HG03571 (cell line): ENCODE measurements around the gene MPRIP.
"Not testable (repeated sequence)": the region's sequence is repeated elsewhere in the genome, so short reads cannot be mapped to it uniquely, and the experiment has no call there.

Source experiments
- ATAC-seq: cut with Tn5 transposase; IDR thresholded peaks from one replicate; pipeline ENCODE4 v1.9.1; 2021; ENCODE audit not compliant: unreplicated experiment

MPRIP gene

GRCh38 chr17:17180141-17180603 is 137.9 kb downstream of the MPRIP start:
- ATAC-seq, result no peak

DNA sequence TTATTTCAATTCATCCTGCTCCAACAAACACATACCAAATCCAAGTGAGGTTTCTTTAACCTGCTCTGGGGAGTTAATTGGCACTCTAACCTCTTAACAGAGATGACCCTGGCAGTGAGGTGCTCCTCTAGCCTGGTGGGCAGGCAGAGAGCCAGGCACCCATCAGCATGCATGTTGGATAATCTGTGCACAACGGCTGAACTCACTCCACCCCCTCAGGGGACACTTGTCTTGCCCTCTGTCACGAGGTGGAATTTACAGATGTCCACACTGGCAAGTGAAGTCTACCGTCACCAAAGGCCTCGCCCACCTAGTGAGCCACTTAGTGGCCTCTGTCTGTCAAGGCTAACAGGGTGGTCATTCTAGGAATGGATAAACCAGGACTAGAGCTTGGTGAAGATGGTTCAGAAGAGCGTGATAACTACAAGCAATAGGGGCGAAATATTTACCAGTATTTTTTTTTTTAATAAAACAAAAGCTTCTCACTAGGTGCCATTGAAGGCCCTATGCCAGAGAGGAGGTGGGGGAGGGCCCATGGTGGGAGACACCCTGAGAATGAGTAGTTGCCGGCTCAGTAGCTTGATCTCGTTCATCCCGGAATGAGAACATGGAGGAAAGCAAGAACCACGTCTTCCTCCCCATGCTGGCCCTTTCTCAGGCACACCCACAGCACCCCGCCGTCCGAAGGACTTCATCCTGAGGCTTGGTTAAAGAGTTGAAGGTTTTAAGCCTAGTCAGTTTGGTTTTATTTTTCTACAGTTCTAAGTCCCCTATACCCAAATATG is 138.7 kb downstream of the MPRIP start:
- ATAC-seq, result no peak

DNA sequence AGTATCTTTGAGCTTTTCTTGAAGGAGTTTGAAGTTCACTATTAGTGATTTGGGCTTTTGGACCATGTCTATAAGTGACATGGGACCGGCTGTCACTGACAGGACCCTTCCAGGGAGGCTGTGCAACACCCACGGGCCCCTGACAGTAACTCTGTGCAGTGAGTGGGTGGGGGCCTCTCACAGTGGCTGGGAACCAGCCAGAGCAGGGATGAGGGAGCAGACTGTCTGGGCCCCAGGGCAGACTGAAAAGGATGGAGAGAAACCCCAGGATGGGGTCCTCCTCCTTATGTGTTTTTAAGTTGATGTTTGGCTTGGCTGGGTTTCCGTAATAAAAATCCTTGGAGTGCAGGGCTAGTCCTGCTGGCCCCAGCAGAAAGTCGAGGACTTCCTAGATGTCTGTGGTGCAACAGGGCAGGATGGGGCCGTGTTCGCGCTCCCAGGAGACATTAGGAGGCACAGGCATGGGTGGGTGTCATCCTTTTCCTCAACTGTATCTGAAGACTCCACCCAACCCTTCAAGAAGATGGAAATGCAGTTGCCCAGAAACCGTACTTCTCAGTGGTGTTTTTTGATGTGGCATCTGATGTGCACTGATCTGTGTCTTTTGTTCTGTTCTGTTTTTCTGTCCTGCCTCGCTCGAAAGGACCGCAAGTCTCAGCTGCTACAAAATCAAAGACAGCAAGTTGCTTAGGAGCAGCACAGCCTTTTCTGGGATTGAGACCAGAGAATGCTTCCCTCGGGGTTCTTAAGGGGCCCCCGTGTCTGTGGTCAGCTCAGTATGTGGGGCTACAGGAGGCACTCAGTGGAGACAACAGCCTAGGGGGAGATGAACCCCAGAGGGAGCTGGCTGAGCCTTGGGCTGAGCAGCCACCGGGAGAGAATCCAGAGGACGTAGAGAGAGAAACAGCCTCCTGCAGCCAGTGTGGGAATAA is 139.7 kb downstream of the MPRIP start:
- ATAC-seq, result no peak

- ATAC-seq, result no peak
Measured at GRCh38 chr17:17182598-17183136, 140.4 kb downstream of the MPRIP start.

GRCh38 chr17:17183744-17184143 is 141.5 kb downstream of the MPRIP start:
- ATAC-seq, result no peak

DNA sequence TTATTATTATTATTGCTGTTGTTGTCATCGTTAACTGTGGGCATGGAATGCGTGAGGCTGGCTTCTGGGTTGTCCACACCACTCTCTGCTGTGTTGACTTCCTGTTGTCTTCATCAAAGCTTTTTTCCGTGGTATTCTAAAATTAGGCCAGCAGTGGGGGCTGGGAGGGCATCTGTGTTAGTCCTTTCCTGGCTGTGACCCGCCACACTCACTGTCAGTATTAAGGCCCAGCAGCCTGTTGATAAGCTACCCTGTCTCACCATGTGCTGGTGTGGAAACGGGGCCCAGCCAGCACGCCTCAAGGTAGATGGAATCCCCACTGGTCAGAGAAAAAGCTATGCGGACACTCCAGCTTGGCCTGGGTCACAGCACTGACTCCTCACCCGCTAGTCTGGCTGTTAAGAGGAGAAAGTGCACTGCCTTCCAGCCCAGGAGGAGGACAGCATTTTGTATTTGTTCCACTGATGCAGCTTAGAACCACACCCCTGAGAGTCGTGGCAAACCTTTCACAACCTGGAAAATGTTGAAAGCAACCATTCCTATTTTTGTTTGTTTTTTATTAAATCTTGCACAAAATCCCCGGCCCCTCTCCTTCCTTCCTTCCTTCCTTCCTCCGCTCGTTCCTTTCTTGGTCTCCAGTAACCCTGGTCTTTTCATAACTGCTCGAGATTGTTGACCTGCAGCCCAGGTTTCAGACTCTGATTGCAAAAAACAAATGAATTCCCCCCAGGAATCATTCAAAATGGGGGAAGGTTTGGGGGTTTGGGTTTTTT is 142.9 kb downstream of the MPRIP start:
- not testable (repeated sequence) for ATAC-seq

- no peak for ATAC-seq
Measured at GRCh38 chr17:17186051-17186450, 143.8 kb downstream of the MPRIP start.

DNA sequence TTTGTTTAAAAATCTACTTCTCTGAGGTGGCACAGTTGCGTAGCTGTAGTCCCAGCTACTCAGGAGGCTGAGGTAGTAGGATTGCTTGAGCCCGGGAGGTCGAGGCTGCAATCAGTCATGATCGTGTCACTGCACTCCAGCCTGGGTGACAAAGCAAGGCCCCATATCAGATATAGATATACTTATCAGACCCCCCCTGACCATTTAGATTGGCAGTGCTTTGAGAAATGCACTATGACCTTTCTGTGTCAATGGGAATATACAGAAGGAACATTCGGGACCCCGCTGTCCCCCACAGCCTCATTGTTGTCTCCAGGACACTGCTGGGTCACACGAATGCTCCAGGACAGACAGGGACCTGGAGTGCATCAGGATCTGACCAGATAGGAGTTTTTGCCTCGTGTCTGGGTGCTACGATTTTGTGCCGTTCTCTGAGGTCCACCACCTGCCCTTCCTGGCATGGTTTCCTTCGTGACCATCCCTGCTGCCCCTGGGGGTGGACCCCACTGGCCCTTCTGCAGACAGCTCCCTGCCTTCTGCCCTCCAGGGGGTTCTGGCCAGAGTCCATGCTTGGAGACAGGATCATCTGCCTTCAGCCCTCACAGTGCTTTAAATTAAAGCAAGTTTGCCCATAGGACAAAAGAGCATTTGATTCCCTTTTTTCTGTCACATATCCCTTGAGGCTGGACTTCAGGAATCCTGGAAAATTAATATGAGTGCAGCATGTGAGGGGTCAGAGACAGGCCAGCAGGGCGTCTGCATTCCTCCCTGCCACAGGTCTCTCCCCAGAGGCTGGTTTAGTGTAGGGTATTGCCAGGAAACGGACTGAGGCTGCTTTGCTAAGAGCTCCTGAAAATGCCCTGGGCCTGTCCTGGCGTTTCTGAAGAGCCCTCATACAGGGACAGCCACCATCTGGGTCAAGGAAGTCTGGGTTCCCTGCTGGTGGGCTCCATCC is 144.6 kb downstream of the MPRIP start:
- no peak for ATAC-seq

GRCh38 chr17:17188586-17188985 is 146.3 kb downstream of the MPRIP start:
- ATAC-seq, result no peak

GRCh38 chr17:17189559-17189958 is 147.3 kb downstream of the MPRIP start:
- no peak for ATAC-seq

- no peak for ATAC-seq
Measured at GRCh38 chr17:17190188-17190587, 147.9 kb downstream of the MPRIP start.

DNA sequence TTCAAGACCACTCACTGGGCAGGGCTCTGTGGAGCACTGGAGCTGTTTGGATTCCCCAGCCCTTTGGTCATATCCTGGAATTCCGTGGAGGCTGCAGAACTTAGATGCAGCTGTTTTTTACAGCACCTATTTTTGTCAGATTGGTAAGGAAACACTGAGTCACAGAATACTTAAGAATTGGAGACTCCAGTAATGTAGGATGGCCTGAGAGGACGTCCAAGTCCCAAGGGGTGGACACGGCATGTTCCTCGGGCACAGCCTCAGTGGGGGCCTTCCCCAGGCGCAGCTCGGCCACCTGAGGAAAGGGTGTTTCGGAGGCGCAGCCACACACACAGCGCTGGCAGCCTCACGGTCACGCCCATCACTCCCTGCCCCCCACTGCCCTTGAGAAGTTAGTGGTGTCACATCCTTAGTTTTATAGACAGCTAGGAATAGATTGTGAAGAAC is 149.1 kb downstream of the MPRIP start:
- ATAC-seq, result no peak

DNA sequence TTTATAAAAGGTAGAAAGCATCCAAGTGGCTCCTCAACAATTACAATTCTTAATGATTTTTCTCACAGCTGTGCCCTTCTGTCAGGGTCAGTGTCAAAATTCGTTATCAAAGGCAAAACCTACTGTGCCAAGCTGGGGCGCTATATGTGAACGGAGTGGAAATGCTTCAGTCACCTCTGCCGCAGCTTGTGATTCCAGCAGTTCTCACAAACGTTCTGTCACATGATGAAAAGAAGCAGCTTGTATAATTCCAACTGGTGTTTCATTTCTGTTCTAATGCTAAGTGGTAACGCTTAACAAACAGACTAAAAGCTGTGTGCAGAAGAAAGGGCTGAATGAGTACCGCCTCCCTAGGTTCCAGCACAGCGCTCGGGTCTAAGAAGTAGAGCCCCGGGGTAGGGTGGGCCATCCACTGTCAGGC is 149.7 kb downstream of the MPRIP start:
- ATAC-seq, result no peak

DNA sequence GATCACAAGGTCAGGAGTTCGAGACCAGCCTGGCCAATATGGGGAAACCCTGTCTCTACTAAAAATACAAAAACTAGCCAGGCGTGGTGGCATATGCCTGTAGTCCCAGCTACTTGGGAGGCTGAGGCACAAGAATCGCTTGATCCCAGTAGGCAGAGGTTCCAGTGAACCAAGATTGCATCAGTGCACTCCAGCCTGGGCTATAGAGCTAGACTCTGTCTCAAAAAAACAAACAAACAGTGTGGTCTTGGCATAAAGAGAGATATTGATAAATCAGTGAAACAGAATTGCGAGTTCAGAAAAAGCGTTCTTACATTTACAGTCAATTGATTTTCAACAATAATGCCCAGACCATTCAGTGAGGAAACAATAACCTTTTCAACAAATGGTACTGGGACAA is 153.2 kb downstream of the MPRIP start:
- not testable (repeated sequence) for ATAC-seq

GRCh38 chr17:17196776-17197175 is 154.5 kb downstream of the MPRIP start:
- ATAC-seq, result no peak

- no peak for ATAC-seq
Measured at GRCh38 chr17:17198281-17198680, 156.0 kb downstream of the MPRIP start.

- no peak for ATAC-seq
Measured at GRCh38 chr17:17200311-17200710, 158.1 kb downstream of the MPRIP start.

DNA sequence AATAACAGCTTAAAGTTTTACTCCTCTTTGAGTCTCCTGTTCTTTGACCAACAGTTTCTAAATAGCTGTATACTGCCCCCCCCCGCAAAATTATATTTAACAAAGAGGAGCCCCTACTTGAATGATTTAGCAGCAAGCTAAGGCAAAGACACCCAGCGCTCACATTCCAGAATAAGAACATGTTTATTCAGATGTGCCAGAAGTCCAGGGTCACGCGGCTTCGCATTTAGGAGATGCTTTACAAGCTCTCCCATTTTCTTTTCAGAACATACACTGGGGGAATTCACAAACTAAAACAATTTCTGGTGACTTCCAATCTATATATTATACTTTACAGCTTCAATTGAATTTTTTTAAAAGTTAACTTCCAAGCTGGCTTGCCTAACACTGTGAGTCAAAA is 158.6 kb downstream of the MPRIP start:
- no peak for ATAC-seq

- ATAC-seq, result no peak
Measured at GRCh38 chr17:17201271-17201670, 159.0 kb downstream of the MPRIP start.

GRCh38 chr17:17201907-17202306 is 159.7 kb downstream of the MPRIP start:
- no peak for ATAC-seq
